Right ventricle myocardium inferior (tissue), 1 donor: Measurements from ENCODE around the gene MRPL49. TPM values are rescaled to one million over a fixed set of nuclear protein-coding genes. Genes with fewer than 3 reads are reported as not detected.

Experiments used
- microRNA-seq: library from miRNA; unstranded; fragments of <30 nt; microRNA quantifications from one replicate; pipeline ENCODE4 v1.2.0, GENCODE V29; 2020
- total RNA-seq: library from RNA; stranded (reverse); fragmentation: NEBNext Ultra II Directional; extraction: Animal tissue kit (Norgen Biotek cat#: 25700); gene quantifications from one replicate; pipeline ENCODE4 v1.2.1, GENCODE V29; 2021
- donor health status: DM: no; HTN: yes; CAD: no; lungs with severe emphysema.

Gene MRPL49
- total RNA-seq, 1 donor from 2014 or later: 35.8 TPM

Small RNAs within 50 kb of the gene (microRNA-seq; reads per million reads assigned to microRNA genes)
- gene MIR6751: not detected

Other genes with a start within 250 kb of the MRPL49 start
- 56.0 TPM for gene EHD1, start 243.7 kb upstream of the MRPL49 start, total RNA-seq
- gene ATG2A, start 205.1 kb upstream of the MRPL49 start, total RNA-seq: 10.7 TPM
- 20.6 TPM for gene PPP2R5B, start 197.6 kb upstream of the MRPL49 start, total RNA-seq
- gene GPHA2, start 186.4 kb upstream of the MRPL49 start, total RNA-seq: not detected
- gene MAJIN, start 150.2 kb upstream of the MRPL49 start, total RNA-seq: not detected
- 1.5 TPM for gene BATF2, start 125.3 kb upstream of the MRPL49 start, total RNA-seq
- gene ARL2, start 108.2 kb upstream of the MRPL49 start, total RNA-seq: 131 TPM
- 18.3 TPM for gene SNX15, start 94.9 kb upstream of the MRPL49 start, total RNA-seq
- gene SAC3D1, start 81.1 kb upstream of the MRPL49 start, total RNA-seq: 7.5 TPM
- 3.4 TPM for gene NAALADL1, start 63.8 kb upstream of the MRPL49 start, total RNA-seq
- 1.7 TPM for gene CDCA5, start 38.3 kb upstream of the MRPL49 start, total RNA-seq
- gene ZFPL1, start 38.1 kb upstream of the MRPL49 start, total RNA-seq: 25.0 TPM
- gene VPS51, start 26.1 kb upstream of the MRPL49 start, total RNA-seq: 95.2 TPM
- gene TM7SF2, start 10.4 kb upstream of the MRPL49 start, total RNA-seq: 53.1 TPM
- gene ZNHIT2, start 4.6 kb upstream of the MRPL49 start, total RNA-seq: 5.8 TPM
- gene FAU, start 187 bp upstream of the MRPL49 start, total RNA-seq: 714 TPM
- gene SYVN1, start 12.2 kb downstream of the MRPL49 start, total RNA-seq: 27.1 TPM
- gene SPDYC, start 47.9 kb downstream of the MRPL49 start, total RNA-seq: not detected
- gene CAPN1, start 59.6 kb downstream of the MRPL49 start, total RNA-seq: 82.9 TPM
- 2.9 TPM for gene POLA2, start 139.6 kb downstream of the MRPL49 start, total RNA-seq
- 16.7 TPM for gene CDC42EP2, start 192.5 kb downstream of the MRPL49 start, total RNA-seq
- 51.6 TPM for gene DPF2, start 211.5 kb downstream of the MRPL49 start, total RNA-seq
- 0.54 TPM for gene TIGD3, start 232.4 kb downstream of the MRPL49 start, total RNA-seq